Activated T-helper 1 cell treated with anti-CD3 and anti-CD28 coated beads, Interleukin-12 subunit alpha, Interleukin-12 subunit beta, Interleukin-2, Interleukin-4 antibody, amounts not matched to agents 30 ng/mL and 10 ng/mL and 1 ng/mL, durations not matched to agents 14 hours and 24 hours and 36 hours (primary cell): ENCODE measurements around the gene MAOB. TPM values are rescaled to one million over a fixed set of nuclear protein-coding genes. Genes with fewer than 3 reads are reported as not detected.
"Not testable (repeated sequence)": the region's sequence is repeated elsewhere in the genome, so short reads cannot be mapped to it uniquely, and the experiment has no call there.

Experiments
- DNase-seq: peaks from one replicate; pipeline ENCODE4 v3.0.0; 2021; ENCODE audit warnings: low spot score
- H3K27ac Mint-ChIP-seq: one replicate; pipeline ENCODE4 v1.8.0; 2021; ENCODE audit warnings: mild to moderate bottlenecking, mixed read lengths
- H3K27me3 Mint-ChIP-seq: one replicate; pipeline ENCODE4 v1.8.0; 2022; ENCODE audit warnings: mild to moderate bottlenecking, moderate library complexity, mixed read lengths; ENCODE audit not compliant: insufficient read depth
- H3K36me3 Mint-ChIP-seq: one replicate; pipeline ENCODE4 v1.8.0; 2021; ENCODE audit warnings: low read depth, mixed read lengths
- H3K4me1 Mint-ChIP-seq: one replicate; pipeline ENCODE4 v1.8.0; 2021; ENCODE audit warnings: low read depth, mixed read lengths
- H3K4me3 Mint-ChIP-seq: one replicate; pipeline ENCODE4 v1.8.0; 2021; ENCODE audit warnings: mild to moderate bottlenecking, moderate library complexity, mixed read lengths
- H3K9me3 Mint-ChIP-seq: one replicate; pipeline ENCODE4 v1.8.0; 2021; ENCODE audit warnings: mixed read lengths
- intact Hi-C: fragments of 100-400 bp; cut with micrococcal nuclease; formaldehyde crosslinking; loops from one replicate; pipeline ENCODE4 v1.15.1; 2024
- total RNA-seq: library from RNA; stranded (reverse); gene quantifications from 2 replicates; pipeline ENCODE4 v1.2.3, GENCODE V29; 2022

Gene MAOB
- not detected in 2 replicates for total RNA-seq

DNA sequence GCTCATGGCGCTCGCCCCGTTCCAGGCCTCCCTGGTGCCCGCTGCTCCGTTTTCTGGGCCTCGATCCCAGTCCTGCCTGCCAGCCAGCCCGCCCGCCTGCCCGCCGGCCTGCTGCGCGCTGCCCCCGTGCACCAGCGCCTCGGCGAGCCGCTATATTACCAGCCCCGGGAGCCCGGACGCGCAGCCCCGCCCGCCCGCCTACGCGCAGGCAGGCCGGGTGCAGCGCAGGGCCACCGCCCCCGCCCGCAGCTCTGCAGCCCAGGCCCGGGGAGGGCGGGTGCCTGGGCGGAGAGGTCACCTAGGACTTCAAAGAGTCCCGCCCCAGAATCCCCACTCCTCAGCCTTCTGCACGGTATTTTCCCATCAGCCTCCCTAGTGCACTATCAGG is at the start of gene MAOB:
Gene MAOB (minus strand): TSS at position 157 of the 388 bp plus-strand sequence. CDS start 151 bp downstream, at position 6.
- H3K27me3 Mint-ChIP-seq, result peaks cover 3% of the 10 kb centered on the region
- no peak for DNase-seq
- no peaks in the 10 kb centered on the region for H3K36me3 Mint-ChIP-seq
- no peak within 1 kb of the TSS for H3K27ac Mint-ChIP-seq
- H3K4me3 Mint-ChIP-seq, result no peak within 1 kb of the TSS
- no peaks in the 10 kb centered on the region for H3K9me3 Mint-ChIP-seq
- intact Hi-C loops, result no loop called here
- no peaks in the 10 kb centered on the region for H3K4me1 Mint-ChIP-seq

DNA sequence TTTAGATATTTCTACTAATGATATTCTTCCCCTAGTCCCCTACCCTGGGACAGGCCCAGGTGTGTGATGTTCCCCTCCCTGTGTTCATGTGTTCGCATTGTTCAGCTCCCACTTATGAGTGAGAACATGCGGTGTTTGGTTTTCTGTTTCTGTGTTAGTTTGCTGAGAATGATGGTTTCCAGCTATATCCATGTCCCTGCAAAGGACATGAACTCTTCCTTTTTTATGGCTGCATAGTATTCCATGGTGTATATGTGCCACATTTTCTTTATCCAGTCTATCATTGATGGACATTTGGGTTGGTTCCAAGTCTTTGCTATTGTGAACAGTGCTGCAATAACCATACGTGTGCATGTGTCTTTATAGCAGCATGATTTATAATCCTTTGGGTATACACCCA is 39.8 kb upstream of the MAOB start:
- H3K27ac Mint-ChIP-seq, H3K4me3 Mint-ChIP-seq, H3K36me3 Mint-ChIP-seq, H3K4me1 Mint-ChIP-seq, intact Hi-C loops, H3K9me3 Mint-ChIP-seq, H3K27me3 Mint-ChIP-seq, DNase-seq: not testable (repeated sequence)

- intact Hi-C loops, H3K27me3 Mint-ChIP-seq, H3K4me1 Mint-ChIP-seq, H3K36me3 Mint-ChIP-seq, DNase-seq, H3K9me3 Mint-ChIP-seq, H3K27ac Mint-ChIP-seq, H3K4me3 Mint-ChIP-seq: not testable (repeated sequence)
Measured at GRCh38 chrX:43910772-43911171, 28.5 kb upstream of the MAOB start.

DNA sequence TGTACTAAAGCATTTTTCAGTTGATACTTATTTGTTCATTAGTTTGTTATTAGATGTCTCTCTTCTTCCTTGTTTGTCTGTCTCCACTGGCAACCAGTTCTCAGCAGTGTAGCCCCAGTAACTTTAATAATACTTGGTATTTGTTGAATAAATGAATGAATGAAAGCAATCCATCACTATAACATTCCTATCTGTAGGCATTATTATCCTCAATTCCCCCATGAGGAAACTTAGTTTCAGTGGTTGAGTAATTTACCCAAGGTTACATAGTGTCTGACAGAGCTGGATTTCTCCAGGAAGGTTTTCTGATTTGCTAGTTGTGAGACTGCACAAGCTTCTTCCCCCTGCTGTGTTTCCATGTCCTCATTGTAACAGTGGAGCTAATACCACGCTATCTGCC is 27.8 kb upstream of the MAOB start:
- no peak overlapping the region for H3K27ac Mint-ChIP-seq
- H3K27me3 Mint-ChIP-seq, result no peaks in the 10 kb centered on the region
- intact Hi-C loops, result no loop called here
- H3K36me3 Mint-ChIP-seq, result no peaks in the 10 kb centered on the region
- no peak for DNase-seq
- H3K4me1 Mint-ChIP-seq, result no peaks in the 10 kb centered on the region
- no peak overlapping the region for H3K4me3 Mint-ChIP-seq
- no peaks in the 10 kb centered on the region for H3K9me3 Mint-ChIP-seq

- Mint-ChIP-seq H3K27me3 (no peaks in the 10 kb centered on the region), H3K4me1 (no peaks in the 10 kb centered on the region), H3K27ac (no peak overlapping the region), H3K9me3 (no peaks in the 10 kb centered on the region), H3K4me3 (no peak overlapping the region), H3K36me3 (no peaks in the 10 kb centered on the region)
- intact Hi-C loops, result no loop called here
- DNase-seq, result no peak
Measured at GRCh38 chrX:43909141-43909540, 26.9 kb upstream of the MAOB start.

GRCh38 chrX:43899878-43900815 is 17.9 kb upstream of the MAOB start:
- H3K4me3 Mint-ChIP-seq, result no peak overlapping the region
- no peaks in the 10 kb centered on the region for H3K4me1 Mint-ChIP-seq
- no peak overlapping the region for H3K27ac Mint-ChIP-seq
- peaks cover 2% of the 10 kb centered on the region for H3K27me3 Mint-ChIP-seq
- DNase-seq, result no peak
- intact Hi-C loops, result no loop called here
- no peaks in the 10 kb centered on the region for H3K9me3 Mint-ChIP-seq
- no peaks in the 10 kb centered on the region for H3K36me3 Mint-ChIP-seq

- intact Hi-C loops, result no loop called here
- Mint-ChIP-seq H3K27ac (no peak overlapping the region), H3K4me1 (no peaks in the 10 kb centered on the region), H3K36me3 (no peaks in the 10 kb centered on the region), H3K4me3 (no peak overlapping the region), H3K9me3 (no peaks in the 10 kb centered on the region), H3K27me3 (peaks cover 2% of the 10 kb centered on the region)
- no peak for DNase-seq
Measured at GRCh38 chrX:43898406-43899035, 16.3 kb upstream of the MAOB start.

GRCh38 chrX:43897290-43897689 is 15.0 kb upstream of the MAOB start:
- no peak for DNase-seq
- intact Hi-C loops, result no loop called here
- no peaks in the 10 kb centered on the region for H3K4me1 Mint-ChIP-seq
- no peaks in the 10 kb centered on the region for H3K9me3 Mint-ChIP-seq
- peaks cover 2% of the 10 kb centered on the region for H3K27me3 Mint-ChIP-seq
- H3K36me3 Mint-ChIP-seq, result no peaks in the 10 kb centered on the region
- H3K27ac Mint-ChIP-seq, result no peak overlapping the region
- no peak overlapping the region for H3K4me3 Mint-ChIP-seq

DNA sequence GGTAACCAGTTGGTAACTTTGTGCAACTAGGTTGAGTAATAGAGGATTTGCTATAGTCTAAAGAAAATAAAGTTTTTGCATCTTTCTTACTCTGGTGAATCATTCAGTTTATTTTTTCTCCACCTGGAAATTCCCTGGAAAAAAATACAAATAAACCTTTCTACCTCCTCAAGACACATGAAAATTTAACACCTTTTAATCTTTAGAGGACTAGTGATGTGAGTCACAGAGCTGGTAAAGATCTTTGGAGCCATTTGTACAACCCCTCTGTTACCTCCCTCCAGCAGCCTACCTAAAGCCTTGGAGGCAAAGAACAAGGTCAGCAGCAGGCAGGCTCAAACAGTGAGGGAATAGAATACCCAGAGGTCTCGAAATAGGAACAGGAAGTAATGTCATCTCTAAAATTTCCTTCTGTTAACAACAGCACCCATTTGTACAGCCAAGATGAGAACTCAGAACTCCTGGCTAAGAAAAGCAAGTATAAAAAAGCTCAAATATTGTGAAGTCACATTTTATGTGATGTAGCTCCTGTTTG is 10.2 kb upstream of the MAOB start:
- intact Hi-C loops, result no loop called here
- no peaks in the 10 kb centered on the region for H3K36me3 Mint-ChIP-seq
- no peaks in the 10 kb centered on the region for H3K27me3 Mint-ChIP-seq
- no peak overlapping the region for H3K27ac Mint-ChIP-seq
- no peak overlapping the region for H3K4me3 Mint-ChIP-seq
- no peaks in the 10 kb centered on the region for H3K9me3 Mint-ChIP-seq
- no peak for DNase-seq
- H3K4me1 Mint-ChIP-seq, result no peaks in the 10 kb centered on the region

DNA sequence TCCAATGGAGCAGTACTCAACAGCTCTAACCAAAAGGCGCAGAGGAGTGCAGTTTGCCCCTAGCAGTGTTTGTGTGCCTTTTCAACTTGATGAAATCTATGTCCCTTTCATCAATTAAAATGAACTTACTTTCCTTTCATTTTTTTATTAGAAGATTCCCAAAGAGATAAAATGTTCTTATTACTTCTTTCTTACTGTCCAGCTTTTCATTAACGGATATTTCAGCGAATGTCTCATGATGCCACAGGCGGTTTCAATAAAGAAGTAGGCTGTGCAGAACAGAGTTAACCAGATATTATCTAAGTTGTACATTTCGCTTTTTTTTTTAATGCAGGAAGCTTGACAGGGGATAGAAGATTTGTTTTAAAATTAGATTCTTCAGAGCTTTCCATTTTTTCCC is 3.4 kb upstream of the MAOB start:
- no peaks in the 10 kb centered on the region for H3K36me3 Mint-ChIP-seq
- peaks cover 3% of the 10 kb centered on the region for H3K27me3 Mint-ChIP-seq
- H3K4me3 Mint-ChIP-seq, result no peak overlapping the region
- no peak overlapping the region for H3K27ac Mint-ChIP-seq
- intact Hi-C loops, result no loop called here
- no peak for DNase-seq
- H3K4me1 Mint-ChIP-seq, result no peaks in the 10 kb centered on the region
- no peaks in the 10 kb centered on the region for H3K9me3 Mint-ChIP-seq

DNA sequence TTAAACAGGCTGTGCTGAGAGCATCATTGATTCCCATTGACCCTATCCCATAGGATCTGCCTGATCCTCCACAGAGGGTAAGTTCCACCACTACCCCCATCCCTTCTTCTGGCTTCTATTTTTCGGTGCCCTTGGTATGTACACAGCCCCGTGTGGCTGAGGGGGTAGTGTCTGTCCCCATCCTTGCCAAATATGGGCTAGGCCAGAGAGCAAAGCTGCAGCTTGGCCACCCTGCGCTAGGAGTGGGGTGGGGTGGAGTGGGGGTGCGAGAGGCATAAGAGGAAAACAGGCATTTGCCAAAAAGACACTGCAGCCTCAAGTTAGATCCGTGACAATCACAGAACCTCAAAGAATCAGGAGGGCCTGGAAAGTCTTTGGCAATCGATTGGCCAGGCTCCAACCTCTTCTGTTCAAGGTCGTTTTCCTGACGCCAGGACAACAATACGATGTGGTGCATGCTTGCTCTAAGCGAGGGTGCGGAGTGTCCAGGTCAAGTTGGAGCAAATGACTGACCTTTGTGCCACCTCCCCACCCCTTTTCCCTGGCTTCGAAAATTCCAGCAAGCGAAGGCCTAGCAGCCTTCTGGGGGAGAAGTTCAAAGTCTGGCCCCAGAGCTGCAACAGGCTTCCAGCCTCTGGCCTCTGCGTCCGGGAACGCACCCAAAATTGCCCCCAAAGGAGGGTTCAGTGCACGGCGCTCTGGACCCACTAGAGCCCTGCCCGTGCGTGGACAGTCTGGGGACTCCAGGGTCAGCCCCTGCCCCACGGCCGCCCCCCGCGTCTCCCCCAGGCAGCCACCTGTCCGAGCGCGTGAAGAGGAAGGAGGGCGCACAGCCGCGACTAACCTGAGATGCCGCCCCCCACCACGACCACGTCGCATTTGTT is 598 bp downstream of the MAOB start:
- H3K27me3 Mint-ChIP-seq, result peaks cover 3% of the 10 kb centered on the region
- H3K4me1 Mint-ChIP-seq, result no peaks in the 10 kb centered on the region
- no peak overlapping the region for H3K27ac Mint-ChIP-seq
- intact Hi-C loops, result no loop called here
- H3K36me3 Mint-ChIP-seq, result no peaks in the 10 kb centered on the region
- no peaks in the 10 kb centered on the region for H3K9me3 Mint-ChIP-seq
- DNase-seq, result no peak
- H3K4me3 Mint-ChIP-seq, result no peak overlapping the region

DNA sequence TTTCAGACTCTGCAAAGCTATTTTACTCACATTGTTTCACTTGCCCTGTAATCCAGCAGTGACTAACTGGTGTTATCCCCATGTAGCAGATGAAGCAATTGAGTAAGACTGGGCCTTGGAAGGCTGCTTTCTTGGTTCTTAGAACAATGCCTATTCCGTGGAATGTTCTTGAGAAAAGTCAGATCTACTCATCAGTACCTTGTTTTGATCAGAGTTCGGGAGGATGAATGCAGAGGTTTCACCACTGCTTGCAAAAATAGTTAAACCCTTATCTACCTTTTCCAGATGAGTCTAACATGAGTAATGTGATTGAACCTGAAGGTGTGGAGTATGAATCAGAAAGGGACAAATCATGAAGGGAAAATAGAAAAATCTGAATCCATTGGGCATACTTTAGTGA is 1.8 kb downstream of the MAOB start:
- intact Hi-C loops, result no loop called here
- H3K36me3 Mint-ChIP-seq, result no peaks in the 10 kb centered on the region
- H3K27me3 Mint-ChIP-seq, result peaks cover 3% of the 10 kb centered on the region
- no peaks in the 10 kb centered on the region for H3K9me3 Mint-ChIP-seq
- no peak overlapping the region for H3K27ac Mint-ChIP-seq
- no peaks in the 10 kb centered on the region for H3K4me1 Mint-ChIP-seq
- no peak for DNase-seq
- no peak overlapping the region for H3K4me3 Mint-ChIP-seq
